Activated CD8-positive, alpha-beta memory T cell treated with anti-CD3 and anti-CD28 coated beads, Interleukin-2, amount 50 U/mL, for 24 hours (primary cell): ENCODE measurements around the gene KDSR.
A peak's percentile ranks its signal among the peaks of the same experiment; 100 is the strongest.
"Not testable (repeated sequence)": the region's sequence is repeated elsewhere in the genome, so short reads cannot be mapped to it uniquely, and the experiment has no call there.

Experiments used
- DNase-seq: peaks from one replicate; pipeline ENCODE4 v3.0.0-alpha.2; 2020; ENCODE audit errors: extremely low read depth

Gene KDSR

DNA sequence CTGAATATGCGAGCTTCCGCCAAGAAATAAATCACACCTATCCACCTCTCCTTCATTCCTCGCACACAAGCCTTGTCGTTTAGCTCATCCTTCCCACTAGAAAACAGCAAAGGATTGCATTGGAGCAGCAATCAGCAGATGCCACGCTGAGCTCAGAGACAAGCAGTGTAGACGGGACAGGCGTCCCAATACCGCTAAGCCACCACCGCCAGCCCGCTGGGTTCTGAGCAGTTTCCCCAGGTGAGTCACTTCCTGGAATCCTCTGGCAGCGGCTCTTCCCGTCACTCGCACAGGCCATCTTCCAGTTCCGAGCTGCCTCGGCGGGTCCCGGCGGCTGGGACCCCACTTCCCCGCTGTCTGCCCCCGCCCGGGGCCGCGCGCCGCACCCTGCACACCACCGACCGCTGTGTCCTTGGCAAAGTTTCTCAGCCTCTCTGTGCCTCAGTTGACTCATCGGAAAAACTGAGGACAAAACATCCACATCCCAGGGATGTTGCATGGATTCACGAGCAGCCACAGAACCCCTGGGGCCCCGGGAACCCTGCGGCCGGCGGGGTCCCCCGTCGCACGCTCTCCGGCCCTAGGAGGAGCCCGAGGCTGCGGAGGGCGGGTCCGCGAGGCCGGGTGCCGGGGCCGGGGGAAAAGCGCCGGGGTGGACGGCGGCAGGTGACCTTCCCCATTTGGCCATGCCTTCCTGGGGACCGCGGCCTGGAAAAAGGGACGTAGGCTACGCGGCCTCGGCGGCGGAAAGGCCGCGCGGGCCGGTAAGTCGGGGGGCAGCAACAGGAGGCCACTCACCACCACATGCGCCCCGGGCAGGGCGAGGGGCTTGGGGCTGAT, 573 bp downstream of the KDSR start:
- peak; percentile 34 for DNase-seq

DNA sequence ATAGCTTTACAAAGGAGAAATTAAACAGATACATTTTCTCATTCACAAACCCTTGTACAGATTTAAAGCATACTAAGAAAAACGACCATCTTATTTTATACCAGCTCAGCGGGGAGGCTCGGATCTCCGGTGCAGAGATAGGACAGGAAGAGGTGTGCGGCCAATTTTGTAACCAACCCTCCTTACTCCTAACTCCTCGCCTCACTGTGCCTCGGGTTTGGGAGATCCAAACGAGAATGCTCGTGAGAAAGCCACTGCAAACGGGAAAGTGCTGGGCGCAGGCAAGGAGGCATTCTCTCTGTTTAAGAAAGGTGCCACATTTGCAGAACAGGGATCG, 1.2 kb downstream of the KDSR start:
- no peak for DNase-seq

- DNase-seq = no peak
These were observed 3.1 kb downstream of the KDSR start for GRCh38 chr18:63363951-63364350.

GRCh38 chr18:63363420-63363819, 3.6 kb downstream of the KDSR start:
- not testable (repeated sequence) for DNase-seq

GRCh38 chr18:63356272-63356896, 10.6 kb downstream of the KDSR start:
- DNase-seq = no peak

- no peak for DNase-seq
These were observed 16.8 kb downstream of the KDSR start for GRCh38 chr18:63350230-63350629.

- no peak for DNase-seq
These were observed 18.4 kb downstream of the KDSR start for GRCh38 chr18:63348508-63349136.

DNA sequence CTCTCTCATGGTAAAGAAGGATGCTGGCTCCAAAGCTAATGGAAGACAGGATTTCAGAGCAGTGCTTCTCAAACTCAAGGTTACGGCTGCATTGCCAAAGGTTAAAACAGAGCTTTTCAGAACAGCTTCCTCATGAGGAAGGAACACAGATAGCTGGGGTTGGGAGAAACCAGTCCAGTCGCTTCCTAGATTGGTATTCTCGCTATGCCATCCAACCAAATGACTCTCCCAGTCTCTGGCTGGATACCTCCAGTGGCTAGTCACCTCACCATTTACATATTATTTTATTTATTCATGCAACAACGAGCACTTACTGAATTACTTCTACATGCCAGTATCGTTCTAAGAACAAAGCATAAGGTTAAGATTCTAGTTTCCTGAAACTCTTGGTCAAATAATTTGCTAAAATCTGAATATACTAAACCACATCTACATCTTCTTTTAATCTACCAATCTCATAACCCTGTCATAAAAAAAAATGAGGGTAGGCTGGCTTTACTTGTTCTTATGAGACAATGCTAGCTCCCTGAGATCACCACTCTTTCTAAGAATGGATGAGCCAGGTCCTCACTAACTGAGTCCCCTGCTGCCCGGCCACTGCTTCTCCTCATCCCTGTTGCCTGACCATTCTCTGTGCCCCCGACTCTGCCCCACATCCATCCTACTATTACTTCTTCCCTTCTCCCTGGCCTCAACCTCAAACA, 20.4 kb downstream of the KDSR start:
- no peak for DNase-seq

GRCh38 chr18:63346031-63346430, 21.0 kb downstream of the KDSR start:
- DNase-seq = no peak

DNA sequence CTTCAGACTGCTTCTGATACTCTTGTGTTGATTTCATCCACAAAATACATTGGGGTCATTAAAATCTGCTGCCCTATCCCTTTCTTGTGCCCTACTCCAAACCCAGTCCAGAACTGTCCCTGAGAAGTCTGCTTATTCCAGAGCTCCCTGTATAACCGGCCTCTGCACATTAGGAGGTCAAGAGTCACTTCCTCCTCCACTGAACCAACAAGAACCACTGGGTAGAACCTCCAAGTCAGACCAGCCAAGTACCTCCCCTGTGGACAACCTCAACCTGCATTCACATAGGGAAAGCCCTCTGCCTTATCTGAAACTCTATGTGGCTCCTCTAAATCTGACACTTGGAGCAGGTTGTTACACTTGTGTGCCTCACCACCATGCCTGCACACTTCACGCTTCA, 22.1 kb downstream of the KDSR start:
- no peak for DNase-seq

- DNase-seq = no peak
These were observed 22.7 kb downstream of the KDSR start for GRCh38 chr18:63344263-63344662.

DNA sequence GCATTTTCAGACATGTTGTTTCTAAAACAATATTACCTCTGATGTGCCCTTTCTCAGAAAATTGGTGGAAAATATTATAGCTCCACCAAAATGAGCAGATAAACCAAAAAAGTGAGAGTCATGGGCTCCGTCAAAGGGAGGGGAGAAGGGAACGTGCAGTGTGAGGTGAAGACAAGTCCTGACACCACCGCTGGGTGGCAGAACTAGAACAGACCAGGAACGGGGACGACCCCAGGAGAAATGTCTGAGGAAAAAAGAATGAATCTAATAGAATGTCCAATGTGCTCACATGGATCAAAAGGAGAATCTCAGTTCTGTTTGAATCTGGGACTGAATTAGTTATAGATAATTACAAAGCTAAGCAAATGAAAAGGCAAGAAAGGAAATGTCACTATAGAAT, 24.8 kb downstream of the KDSR start:
- DNase-seq = no peak

DNA sequence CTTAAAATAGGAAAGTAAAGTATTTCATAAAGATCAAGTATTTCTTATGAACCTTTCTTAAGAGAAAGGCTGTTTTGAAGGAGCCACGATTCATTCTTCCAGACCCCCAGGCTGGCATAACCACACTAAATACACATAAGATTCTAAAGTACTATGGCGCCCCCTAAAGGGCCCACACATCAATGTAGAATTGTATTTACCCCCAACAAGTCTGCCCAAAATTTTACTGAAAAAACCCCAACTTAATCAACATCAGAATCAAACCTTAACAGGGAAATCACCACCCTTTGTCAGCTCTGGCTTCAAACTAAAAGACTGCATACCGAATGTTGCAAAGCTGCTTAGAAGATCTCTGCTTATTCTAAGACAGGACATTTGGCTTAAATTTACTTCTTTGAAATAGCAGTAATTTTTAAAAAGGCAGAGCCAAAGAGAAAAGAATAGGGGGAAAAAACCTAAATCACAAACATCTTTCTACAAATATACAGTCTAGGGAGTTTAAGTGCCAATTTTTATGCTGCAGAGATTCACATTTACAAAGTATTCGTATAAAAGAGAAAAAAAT, 27.0 kb downstream of the KDSR start:
- DNase-seq = no peak

DNA sequence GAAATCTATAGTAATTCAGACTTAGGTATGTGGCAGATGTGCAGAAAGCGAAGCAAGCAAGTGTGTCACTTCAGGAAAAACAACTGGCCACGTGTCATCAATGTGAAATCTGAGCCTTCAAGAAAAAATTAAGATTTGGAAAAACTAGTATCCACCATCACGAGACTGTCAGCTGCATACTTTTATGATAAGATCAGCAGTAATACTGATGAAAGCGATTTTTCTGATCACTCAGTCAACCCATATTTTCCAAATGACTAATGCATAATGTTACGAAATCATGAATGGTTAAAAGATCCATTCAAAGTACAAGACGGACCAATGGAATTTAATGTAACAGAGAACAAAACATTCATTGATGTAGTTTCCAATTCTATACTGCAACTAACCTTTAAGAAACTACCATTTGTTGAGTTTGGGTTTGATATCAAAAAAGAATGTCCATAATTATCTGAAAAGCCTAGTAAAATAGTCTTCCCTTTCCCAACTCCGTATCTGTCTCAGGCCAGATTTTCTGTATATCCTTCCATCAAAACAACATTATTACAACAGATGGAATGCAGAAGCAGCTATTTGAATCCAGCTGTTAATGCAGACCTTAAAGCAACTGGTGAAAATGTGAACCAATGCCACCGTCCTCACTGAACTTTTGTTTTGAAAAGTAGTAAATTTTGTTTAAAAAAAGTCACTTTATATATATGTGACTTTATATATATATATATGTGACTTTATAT, 30.5 kb downstream of the KDSR start:
- no peak for DNase-seq

DNA sequence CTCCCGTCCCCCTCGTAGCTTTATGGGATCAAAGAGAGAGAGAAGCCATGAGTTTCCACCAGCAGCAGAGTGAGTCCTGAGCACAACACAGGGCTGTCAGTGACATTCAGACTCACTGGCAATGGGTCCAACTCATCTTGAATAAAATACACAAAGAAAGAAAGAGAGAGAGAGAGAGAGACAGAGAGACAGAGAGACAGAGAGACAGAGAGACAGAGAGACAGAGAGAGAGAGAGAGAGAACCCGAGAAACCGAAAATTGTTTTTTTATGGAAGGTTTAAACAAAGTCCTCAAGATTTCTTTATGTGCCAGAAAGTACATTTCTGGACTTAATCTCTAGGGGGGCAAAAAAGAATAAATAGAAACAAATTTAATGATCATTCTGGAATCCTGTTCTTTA, 35.9 kb downstream of the KDSR start:
- DNase-seq = no peak

DNA sequence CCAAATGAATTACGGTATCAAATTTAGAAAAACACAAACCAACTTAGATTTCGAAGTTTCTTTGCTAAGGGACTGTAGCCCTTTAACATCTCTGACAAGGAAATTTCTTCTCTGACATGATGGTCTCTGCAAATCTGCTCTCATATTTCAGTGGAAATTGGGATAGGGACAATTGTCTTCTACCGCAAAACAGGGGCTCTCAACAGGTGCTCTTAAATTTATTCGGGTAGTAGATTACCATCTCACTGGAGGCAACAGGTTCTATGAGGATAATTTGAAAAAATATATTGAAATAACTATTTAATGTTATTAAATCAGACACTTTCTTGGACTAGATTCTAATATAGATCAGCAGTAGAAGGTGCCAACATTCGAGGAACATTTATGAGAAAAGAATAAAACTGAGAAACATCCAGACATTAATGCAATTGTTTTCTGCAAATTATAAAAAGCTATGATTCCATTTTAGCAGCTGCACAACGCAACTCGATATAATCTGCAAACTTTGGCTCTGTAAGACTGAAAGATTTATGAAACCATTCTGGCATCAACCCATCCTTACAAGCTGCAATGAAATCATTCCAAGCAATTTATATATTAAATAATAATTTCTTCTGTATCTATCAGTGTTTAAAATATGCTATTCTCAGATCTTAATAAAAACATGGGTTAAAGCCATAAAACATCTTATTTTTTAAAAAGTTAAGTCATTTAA, 37.4 kb downstream of the KDSR start:
- DNase-seq = no peak

GRCh38 chr18:63326011-63326410, 41.0 kb downstream of the KDSR start:
- DNase-seq = no peak

- DNase-seq = no peak
These were observed 41.8 kb downstream of the KDSR start for GRCh38 chr18:63325086-63325686.

DNA sequence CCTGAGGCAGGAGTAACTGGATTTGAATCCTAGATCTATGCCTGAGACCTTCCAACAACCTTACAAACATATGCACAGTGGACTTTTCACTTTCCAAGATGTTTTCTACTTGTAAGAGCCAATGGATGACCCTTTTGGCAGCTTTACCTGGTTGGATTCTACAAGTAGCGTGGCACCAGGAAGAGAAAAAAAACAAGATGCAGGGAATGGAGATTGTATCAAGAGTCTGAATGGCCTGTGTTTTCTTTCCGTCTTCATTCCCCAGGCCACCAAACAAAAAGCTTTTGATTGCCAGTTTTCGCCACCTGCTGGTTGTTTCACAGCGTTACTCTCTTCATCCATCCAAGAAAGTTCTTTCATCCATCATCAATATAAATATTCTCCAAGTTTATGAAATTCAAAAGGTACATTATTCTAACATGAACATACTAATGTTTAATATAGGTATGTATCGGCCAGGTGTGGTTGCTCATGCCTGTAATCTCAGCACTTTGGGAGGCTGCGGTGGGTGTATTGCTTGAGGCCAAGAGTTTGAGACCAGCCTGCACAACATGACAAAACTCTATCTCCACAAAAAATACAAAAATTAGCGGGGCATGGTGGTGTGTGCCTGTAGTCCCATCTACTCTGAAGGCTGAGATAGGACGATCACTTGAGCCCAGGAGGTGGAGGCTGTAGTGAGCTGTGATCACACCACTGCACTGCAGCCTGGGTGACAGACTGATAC, 43.9 kb downstream of the KDSR start:
- DNase-seq = peak; percentile 20

DNA sequence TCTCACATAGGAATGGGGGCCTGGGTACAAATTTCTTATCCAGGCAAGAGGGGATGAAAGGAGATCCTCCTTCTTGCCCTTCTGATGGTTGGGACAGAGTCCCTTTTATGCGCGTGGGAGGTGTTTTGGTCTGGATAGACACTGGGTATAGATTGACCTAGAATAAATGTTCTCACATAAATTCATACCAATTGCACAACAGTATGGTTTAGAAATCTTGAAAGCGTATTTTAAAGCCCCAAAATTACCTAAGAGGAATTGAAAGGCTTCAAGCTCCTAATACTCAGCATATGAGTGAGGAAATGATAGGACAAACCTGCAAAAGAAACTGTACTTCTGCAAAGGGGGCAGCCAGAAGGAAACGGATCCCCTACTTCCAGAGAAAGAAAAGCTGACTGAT, 44.8 kb downstream of the KDSR start:
- DNase-seq = no peak
